AG08395 (cell line): ENCODE measurements around the gene NEURL1B.
"Not testable (repeated sequence)": the region's sequence is repeated elsewhere in the genome, so short reads cannot be mapped to it uniquely, and the experiment has no call there.

Experiments
- DNase-seq: peaks from one replicate; pipeline ENCODE4 v3.0.0; 2012; ENCODE audit warnings: mixed read lengths, low spot score

The NEURL1B gene

DNA sequence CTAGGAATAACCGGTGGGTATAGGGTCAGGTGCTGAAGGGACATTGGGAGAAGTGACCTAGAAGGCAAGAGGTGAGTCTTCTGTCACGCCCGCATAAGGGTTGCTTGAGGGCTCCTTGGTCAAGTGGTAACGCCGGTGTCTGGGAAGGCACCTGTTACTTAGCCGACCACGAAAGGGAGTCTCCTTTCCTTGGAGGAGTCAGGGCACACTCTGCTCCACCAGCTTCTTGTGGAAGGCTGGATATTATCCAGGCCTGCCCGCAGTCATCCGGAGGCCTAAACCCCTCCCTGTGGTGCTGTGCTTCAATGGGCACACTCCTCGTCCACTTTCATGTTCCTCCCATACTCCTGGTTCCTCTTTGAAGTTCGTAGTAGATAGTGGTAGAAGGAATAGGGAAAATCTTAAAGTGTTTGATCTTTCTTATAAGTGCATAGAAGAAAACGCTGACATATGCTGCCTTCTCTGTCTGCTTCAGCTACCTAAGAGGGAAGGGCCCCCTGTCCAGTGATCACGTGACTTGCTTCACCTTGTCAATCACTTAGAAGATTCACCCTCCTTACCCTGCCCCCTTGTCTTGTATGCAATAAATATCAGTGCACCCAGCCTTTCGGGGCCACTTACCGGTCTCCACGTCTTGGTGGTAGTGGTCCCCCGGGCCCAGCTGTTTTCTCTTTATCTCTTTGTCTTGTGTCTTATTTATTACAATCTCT, 16.6 kb downstream of the NEURL1B start:
- DNase-seq: not testable (repeated sequence)

DNA sequence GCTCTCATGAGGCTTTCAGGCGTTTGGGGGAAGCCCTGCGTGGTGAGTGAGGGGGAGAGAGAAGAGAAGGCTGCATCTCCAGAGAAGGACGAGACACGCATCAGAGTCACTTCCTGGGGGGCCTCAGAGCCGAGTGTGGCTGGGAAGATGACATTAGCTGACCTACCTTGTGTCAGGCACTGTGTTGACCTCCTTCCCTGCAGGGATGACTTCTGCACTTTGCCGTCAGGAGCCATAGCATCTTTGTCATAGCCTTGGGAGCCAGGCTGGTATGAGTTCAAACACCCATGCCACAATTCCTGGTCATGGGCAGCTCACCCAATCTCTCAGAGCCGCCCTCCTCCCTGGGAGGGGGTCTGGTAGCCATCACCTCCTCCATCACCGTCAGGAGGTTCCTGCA, 17.3 kb downstream of the NEURL1B start:
- no peak for DNase-seq

DNA sequence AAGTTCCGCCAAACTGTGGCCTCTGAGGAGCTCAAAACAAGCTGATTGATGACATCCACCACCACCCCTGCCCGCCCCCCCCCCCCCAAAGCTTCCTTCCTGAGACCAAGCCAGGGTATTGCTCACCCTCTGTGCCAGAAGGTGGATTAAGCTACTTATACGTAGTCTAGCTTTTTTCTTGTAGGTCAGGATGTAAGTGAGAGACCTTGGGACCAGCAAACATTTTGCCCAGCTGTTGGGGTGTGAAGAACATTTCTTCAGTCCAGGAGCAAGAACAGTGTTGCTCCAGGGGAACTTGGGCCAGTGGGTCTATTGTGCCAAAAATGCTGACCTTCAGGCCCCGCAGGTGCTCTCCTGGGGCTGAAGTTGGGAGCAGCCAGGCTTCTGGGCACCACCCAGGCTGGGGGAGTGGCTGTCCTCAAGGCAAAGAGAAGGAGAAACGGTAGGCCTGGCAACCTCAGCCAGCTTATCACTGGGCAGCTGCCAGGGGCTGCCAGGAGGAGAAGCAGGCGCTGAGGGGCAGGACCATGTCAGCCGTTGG, 18.0 kb downstream of the NEURL1B start:
- DNase-seq: no peak

DNA sequence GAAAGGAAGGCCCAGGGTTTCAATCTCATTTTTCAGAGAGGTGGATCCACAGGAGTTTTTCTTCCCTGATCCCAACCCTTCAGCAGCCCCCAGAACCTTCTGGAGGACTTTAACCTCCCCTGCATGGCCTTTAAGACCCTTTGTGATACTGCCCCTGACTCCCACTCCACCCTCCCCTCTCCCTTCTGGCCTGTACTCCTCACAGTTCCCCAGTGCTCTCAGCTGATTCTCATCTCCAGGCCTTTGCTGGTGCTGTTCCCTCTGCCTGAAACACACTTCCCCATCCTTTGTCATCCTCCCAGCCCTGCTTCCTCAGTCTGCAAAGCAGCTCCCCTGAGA, 18.5 kb downstream of the NEURL1B start:
- no peak for DNase-seq

DNA sequence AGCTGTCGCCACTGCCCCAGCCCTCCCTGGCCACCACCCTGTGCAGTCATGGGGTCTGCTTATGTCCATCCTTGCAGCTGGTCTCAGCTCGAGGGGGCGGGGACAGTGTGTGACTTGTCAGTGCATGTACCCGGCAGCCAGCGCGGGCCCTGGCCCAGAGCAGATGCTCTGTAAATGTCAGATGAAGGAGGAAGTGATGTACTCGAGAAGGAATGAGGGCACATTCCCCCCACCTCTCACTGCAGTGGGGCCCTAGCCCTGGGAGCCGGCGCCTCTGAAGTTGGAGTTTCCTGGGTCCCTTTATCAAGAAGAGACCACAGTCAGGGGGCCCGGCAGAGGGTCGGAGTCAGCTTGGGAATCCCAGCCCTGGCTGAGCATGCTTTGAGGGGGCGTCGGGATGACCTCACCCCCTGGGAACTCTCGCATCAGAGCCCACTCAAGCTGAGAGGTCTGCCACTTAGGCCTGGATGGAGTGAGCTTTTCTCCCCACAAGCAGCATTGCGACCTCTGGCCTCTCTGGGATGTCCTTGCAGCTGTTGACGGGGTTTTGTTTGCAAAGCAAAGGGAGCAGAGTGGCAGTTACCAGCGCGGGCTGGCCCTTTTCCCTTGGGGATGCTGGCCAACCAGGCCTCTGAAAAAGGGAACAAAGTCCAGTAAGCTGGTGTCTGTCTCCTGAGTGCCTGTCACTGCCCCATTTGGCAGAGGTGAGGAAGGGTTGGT, 19.0 kb downstream of the NEURL1B start:
- DNase-seq: peak; percentile 93

DNA sequence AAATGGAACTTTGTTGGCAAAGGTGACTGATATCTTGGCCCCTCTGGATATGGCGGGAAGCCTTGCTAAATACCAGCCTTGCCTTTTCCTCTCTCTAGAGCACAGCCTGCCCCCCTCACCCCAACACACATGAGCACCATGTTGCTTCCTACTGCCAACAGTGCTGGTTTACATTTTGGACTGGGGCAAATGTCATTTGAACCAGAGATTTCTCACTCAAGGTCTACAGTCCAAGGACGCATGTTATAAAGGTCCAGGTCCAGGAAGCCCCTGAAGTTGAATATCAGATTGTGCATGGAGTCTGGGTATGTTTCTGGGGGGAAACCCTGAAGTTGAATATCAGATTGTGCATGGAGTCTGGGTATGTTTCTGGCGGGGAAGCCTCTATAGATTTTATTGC, 19.9 kb downstream of the NEURL1B start:
- no peak for DNase-seq

DNA sequence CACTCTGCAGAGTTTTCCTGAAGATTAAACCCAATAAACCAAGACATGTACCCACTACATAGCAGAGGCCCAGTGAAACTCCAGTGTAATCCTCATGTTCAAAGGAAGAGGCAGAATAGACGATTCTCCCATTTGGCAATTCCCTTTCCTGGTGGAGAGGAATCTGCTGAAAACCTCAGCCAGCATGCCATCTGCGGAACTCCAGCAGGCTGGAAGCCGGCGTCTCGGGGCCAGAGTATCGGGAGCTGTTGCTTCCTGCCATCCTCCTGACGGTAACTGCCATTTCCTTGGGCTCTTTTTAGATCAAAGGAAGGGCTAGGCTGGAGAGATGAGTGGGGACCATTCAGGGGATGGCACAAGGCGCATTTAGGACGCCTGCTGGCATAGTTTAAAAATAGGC, 20.5 kb downstream of the NEURL1B start:
- DNase-seq: no peak

DNA sequence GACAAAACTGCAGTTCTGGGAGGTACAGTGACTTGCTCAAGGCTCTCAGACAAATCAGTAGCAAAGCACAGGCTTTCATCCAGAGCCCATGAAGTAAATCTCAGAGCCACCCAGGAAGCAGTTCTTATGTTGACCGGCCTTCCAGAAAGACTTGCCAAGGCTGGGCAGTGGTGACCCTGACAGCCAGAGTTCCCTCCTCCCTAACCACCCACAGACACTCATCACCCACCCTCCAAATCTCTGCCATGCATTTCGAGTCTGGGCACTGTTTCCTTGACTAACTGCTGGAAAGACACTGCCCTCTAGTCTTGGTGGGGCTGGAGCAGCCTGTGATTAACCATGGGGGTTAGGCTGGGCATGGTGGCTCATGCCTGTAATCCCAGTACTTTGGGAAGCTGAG, 21.5 kb downstream of the NEURL1B start:
- no peak for DNase-seq

DNA sequence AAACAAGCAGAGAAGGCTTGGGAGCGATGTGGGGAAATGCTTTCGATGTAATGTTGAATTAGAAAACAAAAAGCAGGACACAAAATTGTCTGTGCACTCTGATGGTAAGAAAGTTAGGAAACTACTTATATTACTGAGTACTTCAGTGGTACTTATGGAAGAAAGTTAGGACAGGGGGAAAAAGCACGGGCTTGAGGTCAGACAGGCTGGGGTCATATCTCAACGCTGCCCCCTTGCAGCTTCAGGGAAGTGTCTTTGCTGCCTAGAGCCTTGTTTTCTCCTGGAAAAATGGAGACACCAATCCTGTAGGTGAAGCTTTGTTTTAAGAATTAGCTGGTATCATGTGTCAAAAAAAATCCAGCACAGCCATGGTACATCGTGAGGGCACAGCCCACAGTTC, 23.0 kb downstream of the NEURL1B start:
- no peak for DNase-seq

DNA sequence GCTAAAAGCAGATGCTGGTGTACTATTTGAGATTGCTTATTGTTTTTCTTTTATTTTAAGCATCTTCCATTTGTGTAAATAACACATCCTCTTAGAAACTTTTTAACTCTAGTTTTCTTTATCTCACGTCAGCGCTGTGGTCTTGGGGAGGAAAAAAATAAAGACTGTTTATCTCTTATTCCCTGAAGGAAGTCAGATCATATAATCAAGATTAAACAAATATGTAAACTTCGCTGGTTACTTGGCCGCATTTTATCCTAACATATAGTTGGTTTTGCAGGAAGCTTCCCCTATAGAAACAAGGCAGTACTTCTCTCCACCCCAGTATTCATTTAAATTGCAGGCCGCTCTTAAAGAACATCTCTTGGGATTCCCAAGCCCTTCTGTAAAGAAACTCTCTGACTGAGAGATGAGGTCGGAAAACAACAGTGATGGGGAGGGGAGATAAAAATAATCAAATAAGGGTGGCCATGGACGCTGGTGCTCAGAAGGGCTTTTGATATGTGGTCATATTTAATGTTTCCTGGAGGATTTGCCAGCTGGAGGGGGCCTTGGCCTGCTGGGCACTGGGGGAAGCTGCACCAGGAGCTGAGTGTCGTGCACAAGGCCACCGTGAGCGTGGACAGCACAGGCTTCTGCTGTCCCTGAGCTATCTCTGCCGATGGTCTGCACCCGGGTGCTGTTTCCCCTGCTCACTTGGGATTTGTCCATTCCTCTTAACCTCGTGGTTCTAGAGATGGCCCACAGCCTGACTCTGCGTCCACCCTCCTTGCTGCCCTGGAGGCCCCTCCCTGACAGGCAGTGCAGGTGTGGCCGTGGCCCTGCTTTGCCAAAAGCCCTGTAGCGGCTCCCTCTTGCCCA, 23.8 kb downstream of the NEURL1B start:
- no peak for DNase-seq

DNA sequence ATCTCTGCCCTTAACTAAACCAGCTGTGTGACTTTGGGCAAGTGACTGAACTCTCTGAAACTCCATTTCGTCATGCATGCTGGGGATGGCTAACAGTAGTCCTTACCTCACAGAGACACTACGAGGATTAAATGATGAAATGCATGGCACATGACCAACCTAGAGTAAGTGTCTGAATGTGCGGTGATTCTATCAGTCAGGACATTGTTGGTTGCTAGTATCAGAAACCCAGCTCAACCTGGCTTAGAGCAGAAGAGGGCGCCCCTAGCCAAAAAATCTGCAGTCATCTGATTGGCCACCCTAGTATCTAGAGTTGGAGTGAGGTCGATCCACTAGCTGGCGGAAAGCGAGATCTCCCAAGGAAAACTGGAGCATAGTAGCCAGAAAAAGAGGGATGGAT, 25.2 kb downstream of the NEURL1B start:
- no peak for DNase-seq

DNA sequence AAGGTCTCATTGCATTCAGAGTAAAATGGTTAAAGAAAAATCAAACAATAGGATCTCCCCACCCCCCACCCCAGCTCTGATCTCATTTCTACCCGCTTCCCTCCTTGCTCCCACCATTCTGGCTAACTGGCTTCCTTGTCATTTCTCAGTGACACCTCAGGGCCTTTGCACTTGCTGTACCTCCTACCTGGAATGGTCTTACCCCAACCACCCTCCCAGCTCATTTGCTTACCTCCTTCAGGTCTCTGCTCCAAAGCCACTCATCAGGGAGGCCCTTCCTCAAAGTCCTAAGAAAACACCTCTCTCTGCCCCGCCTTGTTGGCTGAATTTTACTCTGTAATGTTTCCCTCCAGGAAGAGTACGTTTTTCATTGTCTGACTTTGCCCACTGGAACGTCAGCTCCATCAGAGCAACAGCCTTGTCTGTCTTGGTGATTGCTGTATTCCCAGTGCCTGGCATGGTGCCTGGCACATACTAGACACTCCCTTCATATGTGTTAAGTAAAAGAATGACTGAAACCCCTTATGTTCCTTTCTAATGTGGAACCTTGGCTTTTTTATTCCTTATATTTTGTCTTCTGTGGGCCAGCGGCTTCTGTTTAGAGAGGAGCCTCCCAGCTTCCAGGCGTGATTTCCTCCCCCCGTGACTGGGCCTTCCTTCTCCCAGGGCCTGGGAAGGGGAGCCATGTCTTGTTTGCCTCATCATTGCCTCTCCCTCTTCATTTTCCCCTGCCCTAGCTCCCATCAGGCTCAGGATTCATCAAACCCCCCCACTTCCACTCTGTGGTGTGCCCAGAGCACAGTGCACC, 26.9 kb downstream of the NEURL1B start:
- no peak for DNase-seq

DNA sequence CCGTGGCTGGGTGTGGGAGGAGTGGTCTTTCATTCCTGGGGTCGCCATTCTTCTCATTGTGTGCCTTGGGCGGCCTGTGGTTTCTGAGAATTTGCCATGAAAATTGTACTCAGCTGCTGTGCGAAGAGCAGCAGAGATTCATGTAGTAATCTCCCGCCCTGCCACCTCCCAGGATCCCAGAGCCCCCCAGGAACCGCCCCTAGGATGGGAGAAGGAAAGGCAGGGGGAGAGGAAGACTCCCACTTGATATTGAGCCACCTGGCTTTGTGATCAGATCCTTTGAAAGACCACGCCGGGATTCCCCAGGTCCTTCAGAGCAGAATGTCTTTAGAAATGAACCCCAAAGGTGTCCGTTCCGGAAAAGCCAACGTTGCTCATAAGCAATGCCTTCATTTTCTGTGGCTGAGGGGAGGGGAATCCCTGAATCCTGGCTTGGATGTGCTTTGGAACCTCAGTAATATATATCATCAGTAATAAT, 27.6 kb downstream of the NEURL1B start:
- DNase-seq: no peak

DNA sequence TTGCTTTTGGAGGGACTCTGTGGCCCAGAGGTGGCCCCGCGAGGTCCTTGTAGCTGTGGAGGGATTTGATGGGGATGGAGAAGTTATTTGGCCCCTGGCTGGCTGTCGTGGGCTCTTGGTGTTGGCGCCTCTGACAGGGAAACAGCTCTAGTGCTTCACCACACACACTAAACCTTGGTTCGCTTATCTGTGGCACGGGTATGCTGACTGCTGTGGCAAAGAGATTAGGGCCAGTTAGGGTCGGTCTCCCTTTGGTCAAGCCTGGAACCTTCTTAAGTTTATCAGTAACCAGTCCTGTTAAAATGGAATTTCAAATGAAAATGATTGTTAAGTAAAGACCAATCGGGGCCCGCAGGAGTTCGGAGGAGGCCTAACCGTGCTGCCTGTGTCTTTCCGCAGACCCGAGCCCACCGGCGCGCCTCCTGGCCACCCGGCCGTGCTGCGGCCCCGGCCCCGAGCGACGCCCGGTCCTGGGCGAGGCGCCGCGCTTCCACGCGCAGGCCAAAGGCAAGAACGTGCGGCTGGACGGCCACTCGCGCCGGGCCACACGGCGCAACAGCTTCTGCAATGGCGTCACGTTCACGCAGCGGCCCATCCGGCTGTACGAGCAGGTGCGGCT, 28.4 kb downstream of the NEURL1B start:
- no peak for DNase-seq

DNA sequence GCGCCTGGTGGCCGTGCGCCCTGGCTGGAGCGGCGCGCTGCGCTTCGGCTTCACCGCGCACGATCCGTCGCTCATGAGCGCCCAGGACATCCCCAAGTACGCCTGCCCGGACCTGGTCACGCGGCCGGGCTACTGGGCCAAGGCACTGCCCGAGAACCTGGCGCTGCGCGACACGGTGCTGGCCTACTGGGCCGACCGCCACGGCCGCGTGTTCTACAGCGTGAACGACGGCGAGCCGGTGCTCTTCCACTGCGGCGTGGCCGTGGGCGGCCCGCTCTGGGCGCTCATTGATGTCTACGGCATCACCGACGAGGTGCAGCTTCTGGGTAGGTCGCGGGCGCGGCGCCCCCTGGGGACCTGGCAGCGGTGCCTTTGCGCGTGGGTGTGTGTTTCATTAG, 28.9 kb downstream of the NEURL1B start:
- DNase-seq: no peak

DNA sequence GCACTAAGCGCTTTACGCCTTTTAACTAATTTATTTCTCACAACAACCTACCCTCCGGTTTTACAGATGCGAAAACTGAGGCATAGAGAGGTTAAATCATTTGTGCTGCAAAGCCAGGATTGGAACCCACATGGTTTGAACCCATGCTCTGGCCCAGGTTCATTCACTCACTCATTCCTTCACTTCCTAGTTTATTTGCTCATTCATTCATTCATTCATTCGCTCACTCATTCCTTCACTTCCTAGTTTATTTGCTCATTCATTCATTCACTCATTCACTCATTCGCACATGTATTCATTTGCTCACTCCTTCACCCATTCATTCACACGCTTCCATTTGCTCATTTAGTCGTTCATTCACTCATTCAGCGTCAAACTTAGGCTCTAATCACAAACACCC, 29.4 kb downstream of the NEURL1B start:
- no peak for DNase-seq

DNA sequence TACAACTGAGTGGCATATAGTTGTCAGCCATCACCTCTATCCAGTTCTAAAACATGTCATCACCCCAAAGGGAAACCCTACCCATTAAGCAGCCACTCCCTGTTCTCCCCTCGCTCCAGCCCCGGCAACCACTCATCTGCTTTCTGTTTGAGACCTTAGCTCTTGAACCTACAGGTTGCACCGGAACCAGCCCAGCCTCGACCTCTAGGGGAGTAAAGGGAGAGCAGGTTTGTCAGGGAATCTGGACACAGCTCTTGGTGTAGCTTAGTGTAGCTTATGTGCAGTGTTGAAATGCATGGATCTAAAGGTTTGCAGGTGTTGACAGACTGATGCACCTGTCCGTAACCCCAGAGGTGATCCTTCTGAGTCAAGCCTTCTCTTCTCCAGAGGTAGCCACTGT, 30.0 kb downstream of the NEURL1B start:
- no peak for DNase-seq

DNA sequence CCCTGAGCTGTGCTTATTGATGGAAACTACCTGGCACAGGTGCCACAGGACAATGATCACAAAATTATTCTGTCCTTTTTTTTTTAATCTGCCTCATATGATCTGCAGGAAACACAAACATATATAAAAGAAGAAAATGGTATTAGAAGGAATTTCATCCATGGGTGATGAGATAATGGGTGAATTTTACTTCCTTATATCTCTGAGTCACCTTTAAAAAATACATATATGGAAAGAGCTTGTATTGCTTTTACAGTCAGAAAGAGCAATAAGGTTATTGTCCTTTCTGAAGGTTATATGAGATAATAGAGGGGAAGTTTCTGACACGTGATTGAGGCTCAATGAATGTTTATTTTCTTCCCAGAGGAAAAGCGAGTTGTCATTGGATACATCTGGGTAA, 31.6 kb downstream of the NEURL1B start:
- DNase-seq: no peak

DNA sequence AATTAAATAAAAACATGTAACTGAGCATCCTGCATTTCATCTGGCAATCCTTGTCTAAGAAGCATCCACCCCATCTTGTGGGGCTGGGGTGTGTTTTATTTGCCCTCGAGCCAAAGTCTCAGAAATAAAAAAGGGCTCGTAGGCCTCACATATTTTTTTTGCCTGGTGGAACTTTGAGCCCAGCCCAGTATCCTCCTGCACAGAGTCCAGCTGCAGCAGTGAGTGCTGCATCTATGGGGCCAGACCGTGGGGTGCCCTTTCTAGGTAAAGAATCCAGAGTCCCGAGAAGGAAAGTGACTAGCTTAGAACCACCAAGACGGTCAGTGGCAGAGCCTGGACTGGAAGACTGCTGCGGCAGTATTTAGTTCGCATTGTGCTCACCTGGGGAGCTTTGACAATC, 33.1 kb downstream of the NEURL1B start:
- DNase-seq: no peak

DNA sequence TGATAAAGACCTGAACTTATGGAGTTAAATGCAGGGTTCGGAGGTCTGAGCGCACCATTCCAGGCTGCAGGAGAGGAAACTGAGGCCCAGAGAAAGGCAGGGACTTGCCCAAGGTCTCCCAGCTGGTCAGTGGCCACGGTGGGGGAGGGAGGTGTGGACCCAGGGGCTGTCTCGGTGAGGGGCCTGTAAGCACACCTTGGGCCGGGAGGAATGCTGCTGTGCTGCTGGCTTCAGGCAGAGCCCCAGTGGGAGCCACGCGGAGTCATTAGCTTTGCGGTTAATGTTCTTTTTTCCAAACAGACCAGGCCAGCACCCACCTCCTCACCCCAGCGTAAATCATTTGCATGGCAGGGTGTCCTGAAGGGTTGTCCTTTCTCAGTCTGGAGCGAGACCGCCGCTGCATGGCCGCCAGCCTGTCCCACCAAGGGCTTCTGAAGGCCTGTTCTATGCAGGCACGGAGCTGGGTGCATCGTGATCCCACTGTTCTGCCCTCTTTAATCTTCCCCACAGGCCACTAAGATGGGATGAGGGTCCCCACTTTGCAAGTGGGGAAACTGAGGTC, 35.9 kb downstream of the NEURL1B start:
- no peak for DNase-seq

DNA sequence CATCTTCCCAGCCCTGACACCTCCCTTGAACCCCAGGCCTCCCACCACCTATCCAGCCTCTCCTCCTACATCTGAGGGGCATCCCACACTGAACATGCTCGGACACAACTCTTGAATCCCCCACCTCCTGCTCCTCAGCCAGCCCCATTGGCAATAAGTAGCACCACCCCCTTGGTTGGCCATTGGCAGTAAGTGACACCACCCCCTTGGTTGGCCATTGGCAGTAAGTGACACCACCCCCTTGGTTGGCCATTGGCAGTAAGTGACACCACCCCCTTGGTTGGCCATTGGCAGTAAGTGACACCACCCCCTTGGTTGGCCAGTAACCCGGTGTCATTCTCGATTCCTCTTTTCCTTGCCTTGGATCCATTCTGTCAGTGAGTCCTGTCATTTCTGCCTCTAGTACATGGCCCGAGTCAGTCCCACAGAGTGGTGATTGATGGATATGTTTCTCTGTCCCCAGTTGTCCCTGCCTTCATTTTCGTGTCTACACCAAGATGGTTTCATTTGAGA, 37.4 kb downstream of the NEURL1B start:
- not testable (repeated sequence) for DNase-seq
